Gastroesophageal sphincter (tissue), 4 donors: ENCODE results near the gene CALHM6. TPM values are rescaled to one million over a fixed set of nuclear protein-coding genes. Genes with fewer than 3 reads are reported as not detected.

Source experiments
- ATAC-seq: fragments of 150-250 bp; one replicate; pipeline ENCODE4 v1.9.1; 2016; ENCODE audit warnings: mild to moderate bottlenecking, moderate library complexity
- H3K27ac ChIP-seq, 4 donors: fragments of 200-600 bp; sonication (generic) in 3 of 4; 1 replicate in 3 of 4; 2 replicates in 1 of 4; pipeline ENCODE4 v1.5.1; 2016 to 2019
- H3K27me3 ChIP-seq: fragments of 200-600 bp; sonication (generic); one replicate; pipeline ENCODE4 v1.5.1; 2019
- H3K36me3 ChIP-seq, 2 donors: fragments of 200-600 bp; sonication (generic); one replicate each; pipeline ENCODE4 v1.5.1; 2019; ENCODE audit warnings: control low read depth in 1 of 2
- H3K4me1 ChIP-seq, 3 donors: fragments of 200-600 bp; sonication (generic); 1 replicate in 2 of 3; 2 replicates in 1 of 3; pipeline ENCODE4 v1.5.1; 2016 to 2019; ENCODE audit warnings: control low read depth in 2 of 3
- H3K4me3 ChIP-seq, 2 donors: fragments of 200-600 bp; sonication (generic); one replicate each; pipeline ENCODE4 v1.5.1; 2019; ENCODE audit warnings: mild to moderate bottlenecking in 1 of 2, moderate library complexity in 1 of 2
- H3K9me3 ChIP-seq, 3 donors: fragments of 200-600 bp; sonication (generic); one replicate each; pipeline ENCODE4 v1.5.1; 2017 to 2019; ENCODE audit warnings: control low read depth in 2 of 3
- CTCF ChIP-seq, 4 experiments: fragments of 200-600 bp in 2 of 4; fragments of 450-650 bp in 2 of 4; sonication (generic) in 1 of 4; IDR thresholded peaks; one replicate each; pipeline ENCODE4 v1.5.1; 2017 to 2019; ENCODE audit warnings: antibody characterized with exemption in 4 of 4, mild to moderate bottlenecking in 2 of 4, moderate library complexity in 2 of 4
- EP300 ChIP-seq: sonication (generic); formaldehyde crosslinking; IDR thresholded peaks from one replicate; pipeline ENCODE4 v1.6.1; 2017; ENCODE audit warnings: antibody characterized with exemption, mild to moderate bottlenecking
- POLR2A ChIP-seq, 2 donors: fragments of 450-650 bp; IDR thresholded peaks; one replicate each; pipeline ENCODE4 v1.6.1; 2017; ENCODE audit warnings: antibody characterized with exemption in 2 of 2, mild to moderate bottlenecking in 2 of 2, moderate library complexity in 1 of 2
- POLR2AphosphoS5 ChIP-seq: sonication (generic); formaldehyde crosslinking; IDR thresholded peaks from one replicate; pipeline ENCODE4 v1.6.1; 2017; ENCODE audit warnings: antibody characterized with exemption
- WGBS, 2 donors: methylation state at CpG; one replicate each; pipeline ENCODE4 v1.1.5; 2018; ENCODE audit warnings: low coverage in 1 of 2; 5-methylcytosine and 5-hydroxymethylcytosine counted together
- total RNA-seq, 4 donors: library from RNA; depleted of rRNA; stranded (reverse); fragments of >200 nt; gene quantifications; one replicate each; pipeline ENCODE4 v1.1.0, GENCODE V29; 2016

CALHM6 gene
- total RNA-seq, 4 donors from 2014 or later = 0.50 to 6.9 (median 4.2) TPM; not detected in 1

DNA sequence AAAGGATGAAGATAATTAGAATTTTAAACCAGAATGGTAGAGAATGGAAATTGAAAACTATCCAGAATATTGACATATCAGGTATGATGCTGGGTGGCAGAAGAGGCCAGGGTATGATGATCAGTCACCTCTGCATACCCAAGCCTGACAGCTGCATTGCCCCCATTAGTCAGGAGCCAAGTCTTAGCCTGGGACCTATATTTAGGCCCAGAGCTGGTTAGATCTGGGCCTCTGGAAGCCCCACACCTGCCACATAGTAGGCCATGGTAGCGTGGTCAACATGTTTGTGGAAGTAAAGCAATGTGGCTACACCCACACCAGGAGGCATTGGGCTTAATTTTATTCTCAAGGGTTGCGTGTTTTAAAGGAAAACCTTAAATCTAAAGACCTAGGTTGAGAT is 32.1 kb upstream of the CALHM6 start:
- H3K27me3 ChIP-seq = no peaks in the 10 kb centered on the region
- H3K36me3 ChIP-seq = peaks cover 0 to 60% of the 10 kb centered on the region in 2 donors
- H3K9me3 ChIP-seq = no peaks in the 10 kb centered on the region
- H3K27ac ChIP-seq = no peak overlapping the region
- no peaks in the 10 kb centered on the region for H3K4me1 ChIP-seq
- no peak for TF ChIP-seq CTCF (IDR thresholded peaks at IDR 0.05)
- TF ChIP-seq EP300 = no peak
- no peak for TF ChIP-seq POLR2A (IDR thresholded peaks at IDR 0.05)
- TF ChIP-seq POLR2AphosphoS5 = no peak
- 100% methylated on average over 1 to 2 of the region's 2 CpGs for WGBS, 2 donors
- no peak overlapping the region for H3K4me3 ChIP-seq
- no peak for ATAC-seq

DNA sequence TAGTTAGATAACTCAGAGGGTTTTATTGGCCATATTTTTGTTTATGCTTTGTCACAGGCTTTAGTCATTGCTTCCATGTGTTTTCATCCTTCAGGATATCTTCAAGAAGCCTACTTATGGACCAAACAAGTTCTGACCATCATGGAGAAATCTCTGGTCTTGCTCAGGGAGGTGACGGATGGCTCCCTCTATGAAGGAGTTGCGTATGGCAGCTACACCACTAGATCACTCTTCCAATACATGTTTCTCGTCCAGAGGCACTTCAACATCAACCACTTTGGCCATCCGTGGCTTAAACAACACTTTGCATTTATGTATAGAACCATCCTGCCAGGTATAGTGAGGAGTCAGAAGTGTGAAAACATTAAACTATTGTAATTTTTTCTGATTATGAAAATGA is 30.3 kb upstream of the CALHM6 start:
- TF ChIP-seq POLR2AphosphoS5 (no peak), POLR2A (IDR thresholded peaks at IDR 0.05) (no peak), CTCF (IDR thresholded peaks at IDR 0.05) (no peak), EP300 (no peak)
- Histone ChIP-seq H3K27ac (no peak overlapping the region), H3K27me3 (no peaks in the 10 kb centered on the region), H3K36me3 (peaks cover 0 to 77% of the 10 kb centered on the region in 2 donors), H3K4me3 (no peak overlapping the region), H3K9me3 (no peaks in the 10 kb centered on the region), H3K4me1 (no peaks in the 10 kb centered on the region)
- ATAC-seq = no peak
- 83 to 92% methylated on average over 4 of the region's 4 CpGs for WGBS, 2 donors

GRCh38 chr6:116431964-116432595 is 29.1 kb upstream of the CALHM6 start:
- no peaks in the 10 kb centered on the region for H3K4me1 ChIP-seq
- TF ChIP-seq POLR2AphosphoS5 = no peak
- H3K27me3 ChIP-seq = no peaks in the 10 kb centered on the region
- no peak for ATAC-seq
- peaks cover 0 to 79% of the 10 kb centered on the region in 2 donors for H3K36me3 ChIP-seq
- no peaks in the 10 kb centered on the region for H3K9me3 ChIP-seq
- no peak overlapping the region for H3K27ac ChIP-seq
- no peak overlapping the region for H3K4me3 ChIP-seq

GRCh38 chr6:116433206-116433712 is 27.9 kb upstream of the CALHM6 start:
- 93 to 97% methylated on average over 4 of the region's 4 CpGs for WGBS, 2 donors
- Histone ChIP-seq H3K27me3 (no peaks in the 10 kb centered on the region), H3K9me3 (no peaks in the 10 kb centered on the region), H3K4me1 (no peaks in the 10 kb centered on the region), H3K4me3 (no peak overlapping the region), H3K36me3 (peaks cover 0 to 69% of the 10 kb centered on the region in 2 donors), H3K27ac (no peak overlapping the region)
- ATAC-seq = no peak
- TF ChIP-seq CTCF (IDR thresholded peaks at IDR 0.05) = no peak
- no peak for TF ChIP-seq POLR2A (IDR thresholded peaks at IDR 0.05)
- no peak for TF ChIP-seq POLR2AphosphoS5

- TF ChIP-seq POLR2AphosphoS5 (no peak), POLR2A (IDR thresholded peaks at IDR 0.05) (no peak), EP300 (no peak), CTCF (IDR thresholded peaks at IDR 0.05) (no peak)
- no peak overlapping the region for H3K27ac ChIP-seq
- H3K27me3 ChIP-seq = no peaks in the 10 kb centered on the region
- peaks cover 0 to 66% of the 10 kb centered on the region in 2 donors for H3K36me3 ChIP-seq
- WGBS, 2 donors = 91 to 95% methylated on average over 1 of the region's 1 CpG
- no peaks in the 10 kb centered on the region for H3K9me3 ChIP-seq
- ATAC-seq = no peak
- H3K4me1 ChIP-seq = no peaks in the 10 kb centered on the region
- no peak overlapping the region for H3K4me3 ChIP-seq
Measured at GRCh38 chr6:116434056-116434725, 27.0 kb upstream of the CALHM6 start.
